AG09309 (cell line): Measurements from ENCODE around the gene GPC3.

ENCODE experiments used
- DNase-seq: peaks from one replicate; pipeline ENCODE4 v3.0.0-alpha.2; 2010; ENCODE audit warnings: low read depth
- H3K4me3 ChIP-seq: 2 replicates; pipeline ENCODE4 v1.5.1; 2011; ENCODE audit warnings: mild to moderate bottlenecking, low read depth, low read length, moderate library complexity; ENCODE audit not compliant: control insufficient read depth
- TF ChIP-seq, protein P1 (sequence below): IDR thresholded peaks from 2 replicates; pipeline ENCODE4 v1.5.1; 2011; ENCODE audit warnings: mild to moderate bottlenecking, low read depth, low read length, inconsistent platforms; ENCODE audit not compliant: insufficient read depth, control insufficient read depth; ENCODE audit errors: missing control alignments

Gene GPC3

GRCh38 chrX:133868682-133869081 lies 116.7 kb downstream of the GPC3 start:
- TF ChIP-seq, protein P1, sequence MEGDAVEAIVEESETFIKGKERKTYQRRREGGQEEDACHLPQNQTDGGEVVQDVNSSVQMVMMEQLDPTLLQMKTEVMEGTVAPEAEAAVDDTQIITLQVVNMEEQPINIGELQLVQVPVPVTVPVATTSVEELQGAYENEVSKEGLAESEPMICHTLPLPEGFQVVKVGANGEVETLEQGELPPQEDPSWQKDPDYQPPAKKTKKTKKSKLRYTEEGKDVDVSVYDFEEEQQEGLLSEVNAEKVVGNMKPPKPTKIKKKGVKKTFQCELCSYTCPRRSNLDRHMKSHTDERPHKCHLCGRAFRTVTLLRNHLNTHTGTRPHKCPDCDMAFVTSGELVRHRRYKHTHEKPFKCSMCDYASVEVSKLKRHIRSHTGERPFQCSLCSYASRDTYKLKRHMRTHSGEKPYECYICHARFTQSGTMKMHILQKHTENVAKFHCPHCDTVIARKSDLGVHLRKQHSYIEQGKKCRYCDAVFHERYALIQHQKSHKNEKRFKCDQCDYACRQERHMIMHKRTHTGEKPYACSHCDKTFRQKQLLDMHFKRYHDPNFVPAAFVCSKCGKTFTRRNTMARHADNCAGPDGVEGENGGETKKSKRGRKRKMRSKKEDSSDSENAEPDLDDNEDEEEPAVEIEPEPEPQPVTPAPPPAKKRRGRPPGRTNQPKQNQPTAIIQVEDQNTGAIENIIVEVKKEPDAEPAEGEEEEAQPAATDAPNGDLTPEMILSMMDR, result no peak
- no peak for DNase-seq

GRCh38 chrX:133868250-133868649 lies 117.1 kb downstream of the GPC3 start:
- TF ChIP-seq, protein P1, result no peak
- H3K4me3 ChIP-seq, result no peak overlapping the region
- no peak for DNase-seq

More at GRCh38 chrX:133868682-133869081, 116.7 kb downstream of the GPC3 start:
- no peak overlapping the region for H3K4me3 ChIP-seq

DNA sequence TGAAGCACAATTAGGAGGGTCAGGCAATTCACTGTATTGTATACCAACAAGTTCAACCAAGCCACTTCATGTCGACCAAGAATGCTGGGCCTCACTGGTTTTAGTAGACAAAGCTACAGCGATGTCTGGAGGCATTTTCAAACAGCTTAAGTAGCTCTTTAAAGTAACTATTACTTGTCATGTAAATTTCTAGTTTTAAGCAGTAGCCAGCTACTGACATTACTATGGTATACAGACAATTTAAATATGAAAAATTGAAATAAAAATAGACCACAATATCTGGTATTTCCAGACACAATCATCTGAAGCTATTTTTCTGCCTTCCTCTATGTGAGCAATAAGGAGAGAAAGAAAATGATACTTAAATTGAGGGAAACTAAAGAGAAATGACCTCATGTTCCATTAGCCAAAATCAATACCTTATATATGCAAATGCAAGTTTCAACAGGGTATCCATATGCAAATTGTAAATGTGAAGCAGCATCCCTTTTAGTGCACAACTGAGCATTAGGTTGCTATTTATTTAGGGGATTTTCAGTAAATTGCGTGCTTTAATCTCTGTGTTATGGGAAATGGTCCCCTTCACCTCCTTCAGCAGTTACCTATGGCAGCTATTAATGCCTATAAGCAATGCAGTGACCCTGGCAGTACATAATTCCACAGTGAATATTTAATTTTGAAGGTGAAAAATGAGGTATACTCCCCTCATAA lies 119.5 kb downstream of the GPC3 start:
- TF ChIP-seq, protein P1, result no peak
- DNase-seq, result no peak
- no peak overlapping the region for H3K4me3 ChIP-seq

DNA sequence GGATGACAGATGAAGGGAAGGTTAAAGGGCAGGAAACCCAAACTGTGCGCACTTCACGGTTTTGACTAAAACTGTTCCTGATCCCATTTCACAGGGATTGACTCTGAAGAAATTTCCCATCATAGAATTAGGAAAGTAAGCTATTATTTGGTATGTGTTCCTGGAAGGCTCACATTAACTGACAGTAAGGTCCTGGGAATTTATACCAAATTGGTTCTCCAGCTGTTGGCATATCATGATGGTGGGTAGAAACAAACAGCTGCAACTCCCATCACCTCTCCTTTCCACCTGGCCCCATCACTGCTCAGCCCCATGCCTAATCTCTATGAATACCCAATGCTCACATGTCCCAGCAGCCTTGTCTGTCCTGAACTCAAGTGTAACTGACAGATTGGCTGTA lies 121.2 kb downstream of the GPC3 start:
- TF ChIP-seq, protein P1, result no peak
- DNase-seq, result no peak

GRCh38 chrX:133859860-133860259 lies 125.5 kb downstream of the GPC3 start:
- DNase-seq, result peak; percentile 18
- no peak overlapping the region for H3K4me3 ChIP-seq
- TF ChIP-seq, protein P1, result no peak

More for the DNA sequence above, 121.2 kb downstream of the GPC3 start:
- H3K4me3 ChIP-seq, result no peak overlapping the region

DNA sequence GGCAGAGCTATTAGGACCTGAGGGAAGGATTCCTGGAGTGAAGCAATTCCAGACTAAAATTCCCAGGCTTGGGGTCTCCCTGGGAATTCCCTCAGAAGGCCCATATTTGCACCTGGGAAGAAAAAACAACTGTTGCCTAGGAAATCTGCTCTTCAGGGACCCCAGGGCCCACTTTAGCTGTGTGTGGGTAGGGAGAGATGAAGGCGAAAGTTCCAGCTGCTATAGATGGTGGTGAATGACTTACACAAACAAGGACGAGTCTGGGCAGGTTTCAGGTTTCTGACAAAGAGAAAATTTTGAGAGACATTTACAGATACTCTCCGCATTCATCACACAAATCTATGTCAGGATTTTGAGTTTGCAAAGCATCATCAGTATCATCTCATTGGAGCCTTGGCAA lies 126.1 kb downstream of the GPC3 start:
- no peak overlapping the region for H3K4me3 ChIP-seq
- no peak for DNase-seq
- TF ChIP-seq, protein P1, result no peak
